GM15510 (cell line): ENCODE measurements around the gene SLC22A6.

Source experiments
- POLR2A ChIP-seq: IDR thresholded peaks from 3 replicates; pipeline ENCODE4 v1.6.1; 2011; ENCODE audit warnings: borderline replicate concordance; ENCODE audit not compliant: insufficient read length; ENCODE audit errors: extremely low read depth

The SLC22A6 gene

DNA sequence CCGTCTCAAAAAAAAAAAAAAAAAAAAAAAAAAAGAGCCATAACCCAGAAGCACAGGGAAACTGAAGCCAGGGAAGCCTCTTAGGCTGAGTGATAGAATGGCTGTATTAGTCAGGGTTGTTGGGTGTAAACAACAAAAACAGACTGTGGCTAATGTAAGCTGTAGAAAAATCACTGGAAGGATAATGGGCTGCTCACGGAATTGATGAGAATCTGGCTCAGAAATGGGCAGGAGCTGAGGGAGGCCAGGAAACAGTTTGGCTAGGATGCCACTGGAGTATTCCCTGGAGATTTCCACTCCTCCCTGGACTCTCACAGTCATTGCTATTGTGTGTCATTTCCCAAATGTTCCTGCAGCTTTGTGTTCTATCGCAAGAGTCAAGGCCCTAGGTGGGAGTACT, 22.4 kb downstream of the SLC22A6 start:
- TF ChIP-seq POLR2A = no peak

GRCh38 chr11:62961017-62961570, 23.7 kb downstream of the SLC22A6 start:
- no peak for TF ChIP-seq POLR2A

- no peak for TF ChIP-seq POLR2A
These were observed 25.3 kb downstream of the SLC22A6 start for GRCh38 chr11:62959422-62959980.

DNA sequence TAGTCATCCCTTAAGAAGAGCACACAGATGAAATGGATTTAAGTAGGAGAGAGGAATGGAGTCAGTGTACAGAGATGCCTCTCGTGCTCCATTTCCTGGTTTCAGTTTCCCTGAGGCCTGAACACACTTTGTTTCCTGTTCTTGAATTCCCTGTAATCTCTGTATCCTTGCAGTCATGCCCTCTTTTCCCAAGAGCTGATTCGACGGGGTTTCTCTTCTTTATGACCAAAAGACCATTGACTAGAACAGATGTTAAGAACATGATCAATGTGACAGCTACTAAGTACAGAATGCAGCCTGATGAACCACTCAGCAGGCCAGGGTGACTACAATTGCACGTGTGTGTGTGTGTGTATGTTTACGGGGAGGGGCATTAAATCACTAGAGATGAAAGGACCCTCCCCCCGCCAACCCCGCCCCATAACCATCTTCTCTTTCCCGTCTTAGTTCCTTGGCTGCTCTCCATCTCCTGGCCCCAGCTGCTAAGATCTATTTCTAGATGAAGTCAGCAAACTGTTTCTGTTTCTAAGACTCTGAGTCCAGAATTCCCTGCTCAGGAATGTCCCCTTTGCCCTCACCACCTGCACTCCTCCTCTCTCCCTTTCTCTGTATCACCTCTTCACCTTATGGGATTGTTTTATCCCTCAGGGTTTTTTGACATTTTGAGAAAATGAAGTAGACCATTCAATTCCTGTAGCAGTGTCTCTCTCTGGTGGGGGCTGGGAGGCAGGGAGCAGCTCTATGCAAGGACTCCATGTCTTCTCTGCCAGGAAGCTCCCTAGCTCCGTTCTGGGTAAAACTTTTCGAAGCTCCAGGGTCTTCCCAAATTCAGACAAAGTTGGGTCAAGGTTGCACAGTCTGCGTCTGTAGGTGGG, 26.0 kb downstream of the SLC22A6 start:
- TF ChIP-seq POLR2A = no peak

DNA sequence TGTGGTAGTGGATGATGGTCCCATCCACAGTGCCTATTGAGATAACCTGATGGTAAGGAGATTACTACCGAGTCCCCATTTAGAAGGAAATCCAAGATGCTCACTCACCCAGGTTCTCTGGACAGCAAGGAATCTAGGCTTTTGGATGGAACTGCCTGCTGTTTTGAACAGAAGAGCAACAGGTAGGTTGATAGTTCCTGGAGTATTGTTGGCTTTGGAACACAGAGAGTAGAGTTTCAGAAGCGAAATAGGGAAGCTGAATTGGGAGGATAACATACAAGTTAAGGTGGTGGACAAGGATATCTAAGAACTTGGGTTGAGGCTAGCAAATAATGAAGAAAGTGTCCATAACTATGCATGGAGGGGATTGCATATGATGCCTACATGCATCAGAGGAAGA, 27.6 kb downstream of the SLC22A6 start:
- TF ChIP-seq POLR2A = no peak

- no peak for TF ChIP-seq POLR2A
These were observed 30.3 kb downstream of the SLC22A6 start for GRCh38 chr11:62954478-62954877.

DNA sequence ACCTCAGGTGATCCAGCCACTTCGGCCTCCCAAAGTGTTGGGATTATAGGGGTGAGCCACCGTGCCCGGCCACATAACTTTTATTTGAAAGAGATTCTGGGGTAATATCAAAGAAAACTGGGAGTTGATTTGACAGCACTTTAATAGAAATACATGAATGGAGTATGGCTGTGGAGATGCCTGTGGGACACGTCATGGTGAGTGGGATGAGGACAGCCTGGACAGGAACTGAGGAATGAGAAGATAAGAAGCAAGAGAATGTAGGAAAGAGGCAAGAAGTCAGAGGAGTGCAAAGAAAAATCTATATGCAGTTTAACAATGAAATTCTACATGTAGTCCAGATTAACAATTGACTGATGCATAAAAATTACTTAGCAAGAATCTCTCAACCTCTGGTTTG, 31.0 kb downstream of the SLC22A6 start:
- no peak for TF ChIP-seq POLR2A

DNA sequence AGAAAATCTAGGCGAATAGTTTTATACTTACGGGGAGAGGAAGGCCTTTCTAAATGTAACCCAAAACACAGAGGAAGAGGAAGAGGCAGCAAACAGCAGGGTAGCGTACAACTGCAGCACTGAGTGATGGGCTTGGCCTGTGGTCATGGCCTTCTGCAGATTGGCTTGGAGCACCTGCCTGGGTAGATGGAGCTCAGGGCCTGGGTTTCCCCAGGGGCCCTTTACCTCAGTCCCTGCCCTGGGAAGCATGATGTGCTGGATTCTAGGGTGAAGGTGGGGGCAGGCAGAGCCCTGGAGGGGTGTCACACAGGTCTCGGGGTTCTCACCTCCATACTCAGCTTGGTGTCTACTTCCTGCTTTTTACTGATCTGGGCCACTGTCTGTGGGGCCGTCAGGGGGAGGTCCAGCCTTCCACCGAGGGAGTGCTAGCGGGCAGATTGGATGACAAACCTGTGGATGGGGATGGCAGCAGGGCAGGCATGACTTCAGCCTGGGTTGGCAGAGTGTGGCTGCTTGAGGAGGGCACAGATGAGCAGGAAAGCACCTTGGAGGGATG, 35.9 kb downstream of the SLC22A6 start:
- TF ChIP-seq POLR2A = no peak

GRCh38 chr11:62934496-62934785, 50.3 kb downstream of the SLC22A6 start:
- TF ChIP-seq POLR2A = no peak

GRCh38 chr11:62933750-62934495, 50.8 kb downstream of the SLC22A6 start:
- no peak for TF ChIP-seq POLR2A

- no peak for TF ChIP-seq POLR2A
These were observed 51.5 kb downstream of the SLC22A6 start for GRCh38 chr11:62933285-62933684.

DNA sequence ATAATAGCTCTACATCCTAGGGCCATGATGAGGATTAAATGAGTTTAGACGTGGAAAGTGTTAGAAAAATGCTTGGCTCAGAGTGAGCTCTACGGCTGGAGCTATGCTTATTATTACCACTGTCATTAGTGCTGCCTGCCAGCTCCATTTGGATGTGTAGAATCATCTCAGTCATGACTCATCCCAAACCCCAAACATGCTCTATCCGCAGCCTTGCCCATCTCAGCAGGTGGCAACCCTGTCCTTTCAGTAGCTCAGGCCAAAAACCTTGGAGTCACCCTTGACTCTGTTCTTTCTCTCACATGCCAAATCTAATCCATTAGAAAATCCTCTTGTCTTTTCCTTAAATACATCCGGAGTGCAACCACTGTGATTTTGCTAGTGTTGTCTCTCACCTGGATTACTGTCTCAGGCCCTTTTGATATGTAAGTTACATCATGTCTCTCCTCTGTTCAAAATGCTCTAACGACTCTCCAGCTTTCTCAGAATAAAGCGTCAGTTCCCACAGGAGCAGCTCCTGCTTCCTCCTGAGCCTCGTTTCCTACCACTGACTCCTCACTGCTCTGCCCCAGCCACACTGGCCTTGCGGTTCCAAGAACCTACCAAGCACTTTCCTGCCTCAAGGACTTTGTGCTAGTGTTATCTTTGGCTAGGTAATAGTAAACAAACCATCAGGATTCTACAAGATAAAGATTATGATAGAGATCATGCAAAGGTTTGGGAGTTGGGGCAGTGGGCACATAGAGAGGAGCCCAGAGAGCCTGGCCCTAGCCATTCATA, 53.1 kb downstream of the SLC22A6 start:
- no peak for TF ChIP-seq POLR2A

GRCh38 chr11:62930666-62931065, 54.1 kb downstream of the SLC22A6 start:
- TF ChIP-seq POLR2A = no peak

DNA sequence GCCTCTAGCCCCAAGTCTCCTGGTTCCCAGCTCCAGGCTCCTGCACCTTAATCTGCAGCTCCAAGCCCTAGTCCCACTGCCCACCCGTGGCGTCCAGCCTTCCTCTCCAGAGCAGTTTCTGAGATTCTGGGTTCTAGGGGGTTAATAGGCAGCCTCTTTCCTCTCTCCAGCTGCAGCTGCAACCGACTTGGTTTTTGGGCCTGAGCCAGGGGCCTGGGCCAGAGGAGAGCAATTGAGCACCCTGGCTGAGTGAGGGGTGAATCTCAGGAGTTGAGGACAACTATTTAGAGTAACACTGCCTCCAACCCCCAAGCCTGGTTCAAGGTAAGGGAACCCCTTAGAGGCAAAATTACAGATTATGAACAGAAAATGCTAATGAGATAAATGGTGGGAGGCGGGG, 54.6 kb downstream of the SLC22A6 start:
- no peak for TF ChIP-seq POLR2A

GRCh38 chr11:62928011-62928410, 56.8 kb downstream of the SLC22A6 start:
- TF ChIP-seq POLR2A = no peak

GRCh38 chr11:62926680-62927455, 57.9 kb downstream of the SLC22A6 start:
- no peak for TF ChIP-seq POLR2A
